Measurements from ENCODE around the gene BANK1. TPM values are rescaled to one million over a fixed set of nuclear protein-coding genes. Genes with fewer than 3 reads are reported as not detected.
A peak's percentile ranks its signal among the peaks of the same experiment; 100 is the strongest.

Gene BANK1
- total and polyA plus RNA-seq, 2 of the 8 experiments (the other 6 are each of a cell fraction or from before 2014, with no cell fraction given), result 0.59 to 0.93 TPM

GRCh38 chr4:101968364-101968763, 177.8 kb downstream of the BANK1 start:
- no peak overlapping the region for H2BK120ac ChIP-seq (replicated peaks; ENCODE audit: low read depth, low read length)
- H3K56ac ChIP-seq (replicated peaks; ENCODE audit: insufficient read length, low read depth, low read length), result no peak overlapping the region
- POLR2A ChIA-PET (ENCODE audit: partially characterized antibody), result no interaction called here
- peaks cover 0 to 1% (median 0%) of the 10 kb centered on the region in 4 experiments; a peak in 1 of 7 replicates for H3K27me3 ChIP-seq (replicated peaks in 1 of 4; ENCODE audit: control insufficient read depth in 3 of 4, extremely low read depth in 1 of 4, insufficient read depth in 3 of 4, low read length in 3 of 4)
- WGBS, 2 experiments (ENCODE audit: extremely low coverage in 1 of 2, insufficient coverage in 1 of 2, insufficient read length in 1 of 2, insufficient replicate concordance in 2 of 2, low coverage in 1 of 2, low lambda C conversion rate in 2 of 2, missing lambda C conversion rate in 1 of 2), result 97% methylated on average over 2 of the region's 2 CpGs; no CpG with 5 or more reads in 1 of the 2 experiments
- H2AFZ ChIP-seq (ENCODE audit: low read length), result peak overlapping the region; percentile 41; the same call in 1 of the 2 replicates
- H3K36me3 ChIP-seq (ENCODE audit: control insufficient read depth in 2 of 4, insufficient read depth in 4 of 4, low read length in 3 of 4), result no peaks in the 10 kb centered on the region
- H3K14ac ChIP-seq (ENCODE audit: insufficient read length), result no peak overlapping the region
- H3K4me3 ChIP-seq (ENCODE audit: extremely low read depth in 1 of 4, insufficient read depth in 2 of 4, low read depth in 3 of 4, low read length in 4 of 4), result no peak overlapping the region
- no peak overlapping the region for H3K9ac ChIP-seq (replicated peaks in 1 of 4; ENCODE audit: extremely low read depth in 1 of 4, low read depth in 3 of 4, low read length in 3 of 4)
- H3K4me2 ChIP-seq (ENCODE audit: insufficient read depth in 1 of 2, low read depth in 2 of 2, low read length in 2 of 2), result no peak overlapping the region
- no peaks in the 10 kb centered on the region for H3K79me1 ChIP-seq (ENCODE audit: low read depth, low read length)
- no peaks in the 10 kb centered on the region for H3K23me2 ChIP-seq (ENCODE audit: low read depth, low read length)
- no peak overlapping the region for H3K4ac ChIP-seq (replicated peaks; ENCODE audit: insufficient read length, low read depth, low read length)
- no peak overlapping the region for H4K91ac ChIP-seq (replicated peaks; ENCODE audit: insufficient read length, low read length)
- no peak overlapping the region for H2AK5ac ChIP-seq (ENCODE audit: low read depth, low read length)
- no peaks in the 10 kb centered on the region for H3K79me2 ChIP-seq (ENCODE audit: control insufficient read depth in 1 of 2, insufficient read depth in 2 of 2, low read length in 2 of 2)
- H2BK15ac ChIP-seq (ENCODE audit: low read length), result no peak overlapping the region
- FAIRE-seq (no peak), DNase-seq (ENCODE audit: low read depth in 1 of 2, low spot score in 2 of 2) (no peak)
- no peak overlapping the region for H3K27ac ChIP-seq (ENCODE audit: low read depth, low read length)
- CTCF ChIA-PET (ENCODE audit: partially characterized antibody), result interaction anchor here (0.6 kb wide), 1 partner anchor 843 kb away, joined by 3 read pairs; no protein-coding TSS in a partner anchor
- H2BK12ac ChIP-seq (ENCODE audit: low read depth, low read length), result no peak overlapping the region
- no peak overlapping the region for H3K18ac ChIP-seq (ENCODE audit: extremely low read depth, low read length)
- TF ChIP-seq SIN3A (conservative IDR thresholded peaks at IDR 0.05 in 1 of 2, IDR thresholded peaks at IDR 0.05 in 1 of 2; ENCODE audit: low read depth in 1 of 2, low read length in 2 of 2) (no peak), FOSL1 (IDR thresholded peaks at IDR 0.05; ENCODE audit: insufficient read depth, low read depth, low read length) (no peak)
- no peaks in the 10 kb centered on the region for H3K4me1 ChIP-seq (replicated peaks in 1 of 4; ENCODE audit: control insufficient read depth in 3 of 4, insufficient read depth in 4 of 4, low read length in 3 of 4)
- H4K5ac ChIP-seq (ENCODE audit: insufficient read length, low read depth, low read length), result no peak overlapping the region
- no peak overlapping the region for H3K23ac ChIP-seq (ENCODE audit: insufficient read length)
- H4K20me1 ChIP-seq (replicated peaks in 1 of 2; ENCODE audit: control insufficient read depth in 1 of 2, insufficient read depth in 2 of 2, low read length in 2 of 2), result no peaks in the 10 kb centered on the region
- no peak overlapping the region for H2BK20ac ChIP-seq (ENCODE audit: low read length)
- no peak overlapping the region for H2BK5ac ChIP-seq (ENCODE audit: low read depth, low read length)
- no peak overlapping the region for H4K8ac ChIP-seq (ENCODE audit: extremely low read depth, insufficient read depth, low read length)
- H3K9me3 ChIP-seq (ENCODE audit: insufficient read depth in 2 of 2, low read depth in 1 of 2, low read length in 1 of 2), result no peaks in the 10 kb centered on the region
